SK-N-SH treated with all-trans-retinoic acid at 6 μM for 48 hours (cell line): ENCODE data around the gene LGALS13.

Experiments
- ATAC-seq: fragments of 200-7000 bp; cut with Tn5 transposase; 3 replicates; pipeline ENCODE4 v1.9.1; 2020; ENCODE audit warnings: mild to moderate bottlenecking, moderate library complexity
- ARNTL ChIP-seq: fragments of 450-650 bp; formaldehyde crosslinking; IDR thresholded peaks from 2 replicates; pipeline ENCODE4 v1.5.0; 2020; ENCODE audit warnings: low read depth, mild to moderate bottlenecking, moderate library complexity, borderline replicate concordance
- BACH2 ChIP-seq: fragments of 250-450 bp; sonication (Bioruptor Pico); IDR thresholded peaks from 2 replicates; pipeline ENCODE4 v1.9.0; 2021; ENCODE audit warnings: mild to moderate bottlenecking, borderline replicate concordance
- CREB5 ChIP-seq: fragments of 250-450 bp; sonication (Bioruptor Pico); IDR thresholded peaks from 2 replicates; pipeline ENCODE4 v1.5.1; 2020; ENCODE audit warnings: low read depth, mild to moderate bottlenecking, moderate library complexity
- CSDC2 ChIP-seq: fragments of 250-450 bp; sonication (Bioruptor Pico); IDR thresholded peaks from 2 replicates; pipeline ENCODE4 v1.5.0; 2020; ENCODE audit warnings: mild to moderate bottlenecking, moderate library complexity
- GLIS3 ChIP-seq: fragments of 250-450 bp; sonication (Bioruptor Pico); IDR thresholded peaks from 2 replicates; pipeline ENCODE4 v1.5.0; 2020; ENCODE audit warnings: mild to moderate bottlenecking, moderate library complexity
- ISL1 ChIP-seq: fragments of 250-450 bp; sonication (Bioruptor Pico); IDR thresholded peaks from 2 replicates; pipeline ENCODE4 v2.1.2; 2022; ENCODE audit warnings: mild to moderate bottlenecking, moderate library complexity
- OSR1 ChIP-seq: fragments of 250-450 bp; sonication (Bioruptor Pico); IDR thresholded peaks from 2 replicates; pipeline ENCODE4 v1.8.0; 2022; ENCODE audit warnings: moderate library complexity, mild to moderate bottlenecking, inconsistent platforms
- POU6F1 ChIP-seq: fragments of 250-450 bp; sonication (Bioruptor Pico); IDR thresholded peaks from 2 replicates; pipeline ENCODE4 v1.8.0; 2021; ENCODE audit warnings: low read depth, mild to moderate bottlenecking, moderate library complexity, borderline replicate concordance
- PPARA ChIP-seq: fragments of 250-450 bp; sonication (Bioruptor Pico); IDR thresholded peaks from 2 replicates; pipeline ENCODE4 v1.5.0; 2020; ENCODE audit warnings: mild to moderate bottlenecking, borderline replicate concordance
- RARB ChIP-seq: fragments of 250-450 bp; sonication (Bioruptor Pico); IDR thresholded peaks from 2 replicates; pipeline ENCODE4 v1.8.0; 2021; ENCODE audit warnings: mild to moderate bottlenecking, moderate library complexity
- SNAI2 ChIP-seq: fragments of 250-450 bp; sonication (Bioruptor Pico); IDR thresholded peaks from 2 replicates; pipeline ENCODE4 v1.5.0; 2020; ENCODE audit warnings: mild to moderate bottlenecking, moderate library complexity
- TCF4 ChIP-seq: fragments of 250-450 bp; sonication (Bioruptor Pico); IDR thresholded peaks from 2 replicates; pipeline ENCODE4 v1.8.0; 2021; ENCODE audit warnings: mild to moderate bottlenecking, moderate library complexity, borderline replicate concordance
- TOX ChIP-seq: fragments of 250-450 bp; sonication (Bioruptor Pico); IDR thresholded peaks from 2 replicates; pipeline ENCODE4 v1.8.0; 2021; ENCODE audit warnings: mild to moderate bottlenecking, moderate library complexity, borderline replicate concordance
- ZC3H10 ChIP-seq: fragments of 250-450 bp; sonication (Bioruptor Pico); IDR thresholded peaks from 2 replicates; pipeline ENCODE4 v1.5.1; 2021; ENCODE audit warnings: mild to moderate bottlenecking, moderate library complexity
- ZFP3 ChIP-seq: fragments of 250-450 bp; sonication (Bioruptor Pico); IDR thresholded peaks from 2 replicates; pipeline ENCODE4 v1.5.0; 2020; ENCODE audit warnings: mild to moderate bottlenecking, moderate library complexity
- ZNF565 ChIP-seq: fragments of 450-650 bp; formaldehyde crosslinking; conservative IDR thresholded peaks from 2 replicates; pipeline ENCODE4 v1.5.0; 2020; ENCODE audit warnings: low read depth, mild to moderate bottlenecking, moderate library complexity
- ZNF70 ChIP-seq: fragments of 450-650 bp; formaldehyde crosslinking; IDR thresholded peaks from 2 replicates; pipeline ENCODE4 v1.5.0; 2020; ENCODE audit warnings: mild to moderate bottlenecking, moderate library complexity
- ZNF8 ChIP-seq: fragments of 450-650 bp; formaldehyde crosslinking; IDR thresholded peaks from 2 replicates; pipeline ENCODE4 v1.5.0; 2020; ENCODE audit warnings: mild to moderate bottlenecking, moderate library complexity
- TF ChIP-seq, protein P1 (sequence below): fragments of 250-450 bp; sonication (Bioruptor Pico); IDR thresholded peaks from 2 replicates; pipeline ENCODE4 v1.5.0; 2020; ENCODE audit warnings: mild to moderate bottlenecking, moderate library complexity
- TF ChIP-seq, protein P2 (sequence below): fragments of 250-450 bp; sonication (Bioruptor Pico); IDR thresholded peaks from 2 replicates; pipeline ENCODE4 v1.5.1; 2021; ENCODE audit warnings: mild to moderate bottlenecking, moderate library complexity

LGALS13 gene

DNA sequence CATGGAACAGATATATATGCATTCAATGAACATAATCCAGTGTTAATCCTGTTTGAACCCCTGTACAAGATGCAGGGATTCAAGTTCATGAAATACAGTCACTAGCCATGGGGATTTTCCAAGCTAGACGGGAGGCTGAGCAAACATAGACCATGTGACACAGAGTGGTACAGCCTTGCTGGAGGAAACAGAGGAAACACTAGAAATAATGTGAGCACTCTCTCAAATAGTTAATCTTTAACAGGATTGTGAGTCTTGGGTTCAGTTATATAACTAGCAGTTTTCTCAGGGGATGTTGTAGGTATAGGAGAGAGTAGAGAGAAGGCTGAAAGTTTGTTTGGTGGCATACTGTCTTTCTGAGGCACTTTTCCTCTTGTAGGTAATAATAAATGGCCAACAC is 39.4 kb downstream of the LGALS13 start:
- ATAC-seq, result no peak
- TF ChIP-seq SNAI2 (no peak), ZNF8 (CRISPR knock-in tag) (no peak), BACH2 (CRISPR knock-in tag) (no peak), ARNTL (CRISPR knock-in tag) (no peak), CSDC2 (CRISPR knock-in tag) (no peak), ZC3H10 (CRISPR knock-in tag) (no peak), OSR1 (CRISPR knock-in tag) (no peak), CREB5 (CRISPR knock-in tag) (no peak), TOX (CRISPR knock-in tag) (no peak), POU6F1 (CRISPR knock-in tag) (no peak), GLIS3 (CRISPR knock-in tag) (no peak), TCF4 (CRISPR knock-in tag) (no peak), ISL1 (CRISPR knock-in tag) (no peak)
- TF ChIP-seq, all 23 proteins: peak for 0

- TF ChIP-seq POU6F1 (CRISPR knock-in tag), result no peak
- TF ChIP-seq, protein P1, sequence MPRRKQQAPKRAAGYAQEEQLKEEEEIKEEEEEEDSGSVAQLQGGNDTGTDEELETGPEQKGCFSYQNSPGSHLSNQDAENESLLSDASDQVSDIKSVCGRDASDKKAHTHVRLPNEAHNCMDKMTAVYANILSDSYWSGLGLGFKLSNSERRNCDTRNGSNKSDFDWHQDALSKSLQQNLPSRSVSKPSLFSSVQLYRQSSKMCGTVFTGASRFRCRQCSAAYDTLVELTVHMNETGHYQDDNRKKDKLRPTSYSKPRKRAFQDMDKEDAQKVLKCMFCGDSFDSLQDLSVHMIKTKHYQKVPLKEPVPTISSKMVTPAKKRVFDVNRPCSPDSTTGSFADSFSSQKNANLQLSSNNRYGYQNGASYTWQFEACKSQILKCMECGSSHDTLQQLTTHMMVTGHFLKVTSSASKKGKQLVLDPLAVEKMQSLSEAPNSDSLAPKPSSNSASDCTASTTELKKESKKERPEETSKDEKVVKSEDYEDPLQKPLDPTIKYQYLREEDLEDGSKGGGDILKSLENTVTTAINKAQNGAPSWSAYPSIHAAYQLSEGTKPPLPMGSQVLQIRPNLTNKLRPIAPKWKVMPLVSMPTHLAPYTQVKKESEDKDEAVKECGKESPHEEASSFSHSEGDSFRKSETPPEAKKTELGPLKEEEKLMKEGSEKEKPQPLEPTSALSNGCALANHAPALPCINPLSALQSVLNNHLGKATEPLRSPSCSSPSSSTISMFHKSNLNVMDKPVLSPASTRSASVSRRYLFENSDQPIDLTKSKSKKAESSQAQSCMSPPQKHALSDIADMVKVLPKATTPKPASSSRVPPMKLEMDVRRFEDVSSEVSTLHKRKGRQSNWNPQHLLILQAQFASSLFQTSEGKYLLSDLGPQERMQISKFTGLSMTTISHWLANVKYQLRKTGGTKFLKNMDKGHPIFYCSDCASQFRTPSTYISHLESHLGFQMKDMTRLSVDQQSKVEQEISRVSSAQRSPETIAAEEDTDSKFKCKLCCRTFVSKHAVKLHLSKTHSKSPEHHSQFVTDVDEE (CRISPR knock-in tag), result no peak
- no peak for TF ChIP-seq CREB5 (CRISPR knock-in tag)
- TF ChIP-seq RARB (CRISPR knock-in tag), result no peak
- TF ChIP-seq ISL1 (CRISPR knock-in tag), result no peak
- TF ChIP-seq TCF4 (CRISPR knock-in tag), result no peak
- TF ChIP-seq PPARA, result no peak
- no peak for TF ChIP-seq ZC3H10 (CRISPR knock-in tag)
- no peak for TF ChIP-seq GLIS3 (CRISPR knock-in tag)
- no peak for TF ChIP-seq CSDC2 (CRISPR knock-in tag)
- TF ChIP-seq ZNF8 (CRISPR knock-in tag), result no peak
- TF ChIP-seq SNAI2, result no peak
- TF ChIP-seq, protein P2, sequence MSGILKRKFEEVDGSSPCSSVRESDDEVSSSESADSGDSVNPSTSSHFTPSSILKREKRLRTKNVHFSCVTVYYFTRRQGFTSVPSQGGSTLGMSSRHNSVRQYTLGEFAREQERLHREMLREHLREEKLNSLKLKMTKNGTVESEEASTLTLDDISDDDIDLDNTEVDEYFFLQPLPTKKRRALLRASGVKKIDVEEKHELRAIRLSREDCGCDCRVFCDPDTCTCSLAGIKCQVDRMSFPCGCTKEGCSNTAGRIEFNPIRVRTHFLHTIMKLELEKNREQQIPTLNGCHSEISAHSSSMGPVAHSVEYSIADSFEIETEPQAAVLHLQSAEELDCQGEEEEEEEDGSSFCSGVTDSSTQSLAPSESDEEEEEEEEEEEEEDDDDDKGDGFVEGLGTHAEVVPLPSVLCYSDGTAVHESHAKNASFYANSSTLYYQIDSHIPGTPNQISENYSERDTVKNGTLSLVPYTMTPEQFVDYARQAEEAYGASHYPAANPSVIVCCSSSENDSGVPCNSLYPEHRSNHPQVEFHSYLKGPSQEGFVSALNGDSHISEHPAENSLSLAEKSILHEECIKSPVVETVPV (CRISPR knock-in tag), result no peak
- TF ChIP-seq OSR1 (CRISPR knock-in tag), result no peak
- no peak for TF ChIP-seq ZFP3
- no peak for TF ChIP-seq ZNF565 (CRISPR knock-in tag)
- no peak for TF ChIP-seq BACH2 (CRISPR knock-in tag)
- TF ChIP-seq ZNF70 (CRISPR knock-in tag), result no peak
- no peak for ATAC-seq
These were observed 41.3 kb downstream of the LGALS13 start for GRCh38 chr19:39643591-39643990.
